GM21423 (cell line): Measurements from ENCODE around the gene PROZ.

Source experiments
- ATAC-seq: cut with Tn5 transposase; IDR thresholded peaks from one replicate; pipeline ENCODE4 v1.9.1; 2021; ENCODE audit warnings: mild to moderate bottlenecking, moderate library complexity; ENCODE audit not compliant: unreplicated experiment

The PROZ gene

GRCh38 chr13:113176280-113176679, 17.8 kb downstream of the PROZ start:
- no peak for ATAC-seq

- no peak for ATAC-seq
Observed at GRCh38 chr13:113176822-113177221, 18.4 kb downstream of the PROZ start.

- no peak for ATAC-seq
Observed at GRCh38 chr13:113178070-113178895, 19.8 kb downstream of the PROZ start.

GRCh38 chr13:113178896-113179167, 20.4 kb downstream of the PROZ start:
- ATAC-seq, result no peak

DNA sequence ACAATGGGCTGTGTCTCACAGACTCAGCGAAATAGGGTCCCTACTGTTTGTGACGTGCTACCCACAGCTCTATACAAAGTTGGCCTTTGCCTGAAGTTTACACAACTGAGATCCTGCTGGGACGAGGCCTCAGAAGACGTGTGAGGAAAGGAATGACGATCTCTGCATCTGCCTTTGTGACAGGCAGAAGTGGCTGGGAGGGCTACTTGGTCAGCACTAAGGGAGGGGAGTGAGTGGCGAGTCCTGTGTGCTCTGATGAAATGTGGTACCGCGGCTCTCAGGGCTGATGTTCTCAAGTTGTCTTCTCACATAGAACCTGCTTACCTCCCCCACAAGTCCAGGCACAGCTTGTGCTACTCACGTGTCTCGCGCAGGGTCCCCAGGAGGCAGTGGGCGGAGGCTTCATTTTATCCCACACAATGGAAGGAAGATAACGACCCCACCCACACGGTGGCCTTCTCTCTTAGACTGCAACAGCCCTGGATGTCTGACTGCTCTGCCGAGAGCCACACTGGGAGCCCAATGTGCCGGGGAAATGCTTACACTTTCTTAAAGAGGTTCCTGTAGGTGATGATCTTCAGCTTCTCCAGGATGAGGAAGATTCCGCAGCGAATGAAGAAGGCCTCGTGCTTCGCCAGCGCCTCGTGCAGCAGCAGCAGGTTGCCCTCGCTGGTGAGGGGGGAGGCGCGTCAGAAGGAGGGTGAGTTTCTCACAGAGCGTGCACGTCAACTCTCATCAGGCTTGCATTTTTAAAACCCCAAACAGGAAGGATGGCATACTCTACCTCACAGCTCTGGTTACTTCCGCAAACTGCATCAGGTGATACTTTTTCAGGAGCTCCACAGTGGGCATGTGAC, 21.2 kb downstream of the PROZ start:
- no peak for ATAC-seq

- no peak for ATAC-seq
Observed at GRCh38 chr13:113182046-113182445, 23.6 kb downstream of the PROZ start.

DNA sequence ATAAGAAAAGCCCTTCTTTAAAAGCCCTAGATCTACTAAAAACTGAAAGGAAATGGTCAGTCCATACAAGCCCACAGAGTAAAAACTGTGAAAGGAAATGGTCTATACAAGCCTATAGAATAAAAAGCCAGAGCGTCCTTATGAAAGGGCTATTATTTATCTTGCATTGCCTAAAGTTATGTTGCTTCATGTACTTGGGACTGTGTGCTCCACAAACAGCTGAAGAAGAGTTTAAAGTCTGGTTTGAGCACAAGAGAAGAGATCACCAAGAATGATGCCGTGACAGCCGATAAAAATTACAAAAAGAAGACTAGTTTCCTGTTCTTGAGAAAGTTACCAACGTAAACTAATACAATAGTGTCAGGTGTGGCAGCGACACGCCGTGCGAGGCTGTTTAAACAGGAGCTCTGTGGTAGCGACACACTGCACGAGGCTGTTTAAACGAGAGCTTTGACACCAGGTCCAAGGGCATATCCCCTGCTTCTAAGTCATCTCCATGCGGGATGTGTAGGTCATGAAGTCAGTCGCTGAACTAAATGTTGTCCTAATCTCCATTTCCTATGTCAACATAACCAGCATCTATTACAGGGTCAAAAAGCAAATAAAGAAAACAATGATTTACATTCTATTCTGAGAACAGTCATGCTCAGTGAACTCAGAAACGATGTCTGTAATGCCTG, 25.1 kb downstream of the PROZ start:
- no peak for ATAC-seq

DNA sequence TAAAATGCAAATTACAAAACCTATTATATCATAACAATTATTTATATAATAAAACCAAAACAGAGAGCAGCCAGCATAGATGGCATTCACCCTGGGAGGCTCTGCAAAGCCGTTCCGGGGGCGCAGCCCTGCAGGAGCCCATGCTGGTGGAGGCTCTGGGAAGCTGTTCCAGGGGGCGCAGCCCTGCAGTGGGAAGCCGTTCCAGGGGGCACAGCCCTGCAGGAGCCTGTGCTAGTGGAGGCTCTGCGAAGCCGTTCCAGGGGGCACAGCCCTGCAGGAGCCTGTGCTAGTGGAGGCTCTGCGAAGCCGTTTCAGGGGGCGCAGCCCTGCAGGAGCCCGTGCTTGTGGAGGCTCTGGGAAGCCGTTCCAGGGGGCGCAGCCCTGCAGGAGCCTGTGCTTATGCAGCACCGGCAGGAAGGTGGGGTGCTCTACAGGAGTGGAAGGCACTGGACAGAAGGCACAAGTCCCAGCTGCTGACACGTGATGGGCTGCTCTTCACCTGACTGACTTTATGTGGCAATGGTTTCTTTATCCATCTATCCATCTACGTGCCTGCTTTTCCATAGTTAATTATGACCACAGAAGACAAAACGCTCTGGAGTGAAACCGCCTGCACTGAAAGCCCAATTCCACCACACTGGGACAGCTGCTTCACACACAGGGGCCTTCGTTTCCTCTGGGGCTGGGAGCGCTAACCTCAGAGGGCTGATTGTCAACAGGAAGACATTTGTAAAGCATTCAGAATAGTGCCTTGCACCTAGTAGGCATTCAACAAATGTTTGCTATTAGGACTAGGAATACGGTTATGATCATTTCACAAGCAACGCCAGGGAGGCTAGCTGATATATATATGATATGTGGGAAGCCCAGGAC, 26.4 kb downstream of the PROZ start:
- ATAC-seq, result no peak

GRCh38 chr13:113186061-113186900, 27.8 kb downstream of the PROZ start:
- peak; percentile 91 for ATAC-seq

DNA sequence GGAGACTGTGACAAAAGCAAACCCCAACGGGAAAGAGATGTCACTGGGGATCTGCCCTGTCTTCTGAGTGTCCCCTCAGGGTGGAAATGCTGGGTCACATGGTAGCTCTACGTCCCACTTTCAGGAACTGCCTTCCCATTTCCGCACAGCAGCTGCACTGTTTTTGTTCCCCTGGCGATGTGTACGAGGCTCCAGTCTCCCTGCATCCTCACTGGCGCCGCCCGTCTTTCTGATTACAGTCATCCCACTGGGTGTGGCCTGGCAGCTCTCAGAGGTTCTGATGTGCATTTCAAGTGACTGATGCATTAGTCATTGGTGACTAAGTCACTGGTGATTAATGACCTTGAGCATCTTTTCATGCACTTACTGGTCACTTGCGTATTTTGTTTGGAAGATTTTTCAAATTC, 28.8 kb downstream of the PROZ start:
- no peak for ATAC-seq

- ATAC-seq, result no peak
Observed at GRCh38 chr13:113187883-113188665, 29.6 kb downstream of the PROZ start.

DNA sequence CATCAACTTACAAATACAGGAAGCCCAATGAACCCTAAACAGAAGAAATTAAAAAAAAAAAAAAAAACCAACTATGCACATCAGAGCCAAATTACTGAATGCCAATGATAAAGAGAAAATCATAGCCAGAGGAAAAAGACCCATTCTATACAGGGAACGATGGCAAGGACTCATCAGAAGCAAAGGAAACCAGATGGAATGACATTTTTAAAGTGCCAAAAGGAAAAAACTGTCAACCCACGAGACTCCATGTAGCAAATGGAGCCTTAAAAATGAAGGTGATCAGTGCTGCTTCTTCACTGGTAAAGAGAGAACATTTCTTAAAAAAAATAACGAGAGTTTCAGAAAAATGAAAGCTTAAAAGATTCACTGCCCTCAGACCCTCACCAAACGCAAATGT, 31.7 kb downstream of the PROZ start:
- ATAC-seq, result no peak

- ATAC-seq, result no peak
Observed at GRCh38 chr13:113192279-113192678, 33.8 kb downstream of the PROZ start.

- no peak for ATAC-seq
Observed at GRCh38 chr13:113192902-113193301, 34.5 kb downstream of the PROZ start.

- ATAC-seq, result no peak
Observed at GRCh38 chr13:113195360-113195759, 36.9 kb downstream of the PROZ start.

- no peak for ATAC-seq
Observed at GRCh38 chr13:113196970-113197737, 38.7 kb downstream of the PROZ start.

GRCh38 chr13:113201815-113202214, 43.4 kb downstream of the PROZ start:
- ATAC-seq, result no peak

- no peak for ATAC-seq
Observed at GRCh38 chr13:113202912-113203311, 44.5 kb downstream of the PROZ start.
